H1 (cell line): ENCODE measurements around the gene SLIT3. TPM values are rescaled to one million over a fixed set of nuclear protein-coding genes. Genes with fewer than 3 reads are reported as not detected.

ENCODE experiments used
- CTCF ChIA-PET: fragments of 300-600 bp; sonication (Branson Sonifier 250); formaldehyde crosslinking; loops from one replicate; lab custom pipeline; 2021; ENCODE audit not compliant: partially characterized antibody; lab: Charles Lee
- POLR2A ChIA-PET: fragments of 300-600 bp; sonication (Branson Sonifier 250); formaldehyde crosslinking; loops from one replicate; lab custom pipeline; 2021; ENCODE audit warnings: inconsistent platforms; ENCODE audit not compliant: partially characterized antibody; lab: Charles Lee
- DNase-seq, 2 experiments: peaks; one replicate each; pipeline versions ENCODE4 v3.0.0 to v3.0.0-alpha.2; 2010 to 2022; ENCODE audit warnings: low spot score in 2 of 2, low read depth in 1 of 2, mixed read lengths in 1 of 2
- FAIRE-seq: peaks from 2 replicates; lab custom pipeline; 2011; peaks lifted over from hg19 to GRCh38; lab: Jason Lieb, UNC
- H2AFZ ChIP-seq: 2 replicates; pipeline ENCODE4 v1.8.1; 2012; ENCODE audit warnings: low read length, inconsistent platforms
- H2AK5ac ChIP-seq: 2 replicates; pipeline ENCODE4 v1.6.1; 2013; ENCODE audit warnings: low read depth, low read length
- H2BK120ac ChIP-seq: replicated peaks from 2 replicates; pipeline ENCODE3; 2013; ENCODE audit warnings: low read depth, low read length, inconsistent platforms
- H2BK12ac ChIP-seq: 2 replicates; pipeline ENCODE4 v1.6.1; 2013; ENCODE audit warnings: low read depth, low read length
- H2BK15ac ChIP-seq: 2 replicates; pipeline ENCODE4 v1.6.1; 2013; ENCODE audit warnings: low read length
- H2BK20ac ChIP-seq: 2 replicates; pipeline ENCODE4 v1.6.1; 2013; ENCODE audit warnings: low read length
- H2BK5ac ChIP-seq: 2 replicates; pipeline ENCODE4 v1.6.1; 2013; ENCODE audit warnings: low read depth, low read length
- H3K14ac ChIP-seq: 2 replicates; pipeline ENCODE4 v1.6.1; 2013; ENCODE audit warnings: inconsistent platforms; ENCODE audit not compliant: insufficient read length
- H3K18ac ChIP-seq: 2 replicates; pipeline ENCODE4 v1.6.1; 2013; ENCODE audit warnings: low read length; ENCODE audit errors: extremely low read depth
- H3K23ac ChIP-seq: 2 replicates; pipeline ENCODE4 v1.6.1; 2013; ENCODE audit warnings: inconsistent platforms; ENCODE audit not compliant: insufficient read length
- H3K23me2 ChIP-seq: 2 replicates; pipeline ENCODE4 v1.6.1; 2013; ENCODE audit warnings: low read depth, low read length
- H3K27ac ChIP-seq: 2 replicates; pipeline ENCODE4 v1.6.1; 2011; ENCODE audit warnings: low read depth, low read length, inconsistent platforms
- H3K27me3 ChIP-seq, 4 experiments: replicated peaks in 1 of 4; 1 replicate in 1 of 4; 2 replicates in 3 of 4; pipeline versions ENCODE4 v1.6.1 to v1.8.1; 2011 to 2013; ENCODE audit warnings: low read length in 3 of 4, mild to moderate bottlenecking in 3 of 4, inconsistent platforms in 2 of 4, mixed read lengths in 2 of 4, moderate library complexity in 1 of 4; ENCODE audit not compliant: control insufficient read depth in 3 of 4, insufficient read depth in 3 of 4; ENCODE audit errors: extremely low read depth in 1 of 4
- H3K36me3 ChIP-seq, 4 experiments: 2 replicates each; pipeline versions ENCODE4 v1.6.1 to v1.8.1; 2011 to 2013; ENCODE audit warnings: mild to moderate bottlenecking in 4 of 4, low read length in 3 of 4, moderate library complexity in 2 of 4, control low read depth in 1 of 4, inconsistent platforms in 1 of 4; ENCODE audit not compliant: insufficient read depth in 4 of 4, control insufficient read depth in 2 of 4
- H3K4ac ChIP-seq: replicated peaks from 2 replicates; pipeline ENCODE3; 2013; ENCODE audit warnings: low read length, low read depth, mixed read lengths, inconsistent platforms; ENCODE audit not compliant: insufficient read length
- H3K4me1 ChIP-seq, 4 experiments: replicated peaks in 1 of 4; 1 replicate in 1 of 4; 2 replicates in 3 of 4; pipeline versions ENCODE4 v1.6.1 to v1.8.1; 2011 to 2013; ENCODE audit warnings: low read length in 3 of 4, inconsistent platforms in 2 of 4, mixed read lengths in 1 of 4; ENCODE audit not compliant: insufficient read depth in 4 of 4, control insufficient read depth in 3 of 4
- H3K4me2 ChIP-seq, 2 experiments: 2 replicates each; pipeline versions ENCODE4 v1.6.1 to v1.8.1; 2011 to 2013; ENCODE audit warnings: low read depth in 2 of 2, low read length in 2 of 2, control low read depth in 1 of 2, inconsistent platforms in 1 of 2, mild to moderate bottlenecking in 1 of 2; ENCODE audit not compliant: insufficient read depth in 1 of 2
- H3K4me3 ChIP-seq, 4 experiments: fragments of 200-600, 300-600 bp in 1 of 4; sonication (generic), shearing (Covaris generic), sonication (Bioruptor Twin) in 1 of 4; 2 replicates each; pipeline versions ENCODE4 v1.5.1 to v1.8.1; 2011 to 2016; ENCODE audit warnings: low read length in 4 of 4, low read depth in 3 of 4, control low read depth in 2 of 4, inconsistent platforms in 2 of 4, mild to moderate bottlenecking in 2 of 4, mixed read lengths in 1 of 4, moderate library complexity in 1 of 4; ENCODE audit not compliant: insufficient read depth in 2 of 4; ENCODE audit errors: extremely low read depth in 1 of 4
- H3K56ac ChIP-seq: replicated peaks from 2 replicates; pipeline ENCODE3; 2013; ENCODE audit warnings: low read depth, mild to moderate bottlenecking, mixed read lengths, low read length, inconsistent platforms; ENCODE audit not compliant: insufficient read length
- H3K79me1 ChIP-seq: 2 replicates; pipeline ENCODE4 v1.6.1; 2013; ENCODE audit warnings: low read depth, low read length, control low read depth
- H3K79me2 ChIP-seq, 2 experiments: 2 replicates each; pipeline versions ENCODE4 v1.6.1 to v1.8.1; 2012 to 2013; ENCODE audit warnings: low read length in 2 of 2, mild to moderate bottlenecking in 2 of 2, inconsistent platforms in 1 of 2; ENCODE audit not compliant: insufficient read depth in 2 of 2, control insufficient read depth in 1 of 2
- H3K9ac ChIP-seq, 4 experiments: replicated peaks in 1 of 4; 1 replicate in 1 of 4; 2 replicates in 3 of 4; pipeline versions ENCODE4 v1.6.1 to v1.8.1; 2011 to 2013; ENCODE audit warnings: low read depth in 3 of 4, low read length in 3 of 4, control low read depth in 2 of 4, mild to moderate bottlenecking in 2 of 4, moderate library complexity in 2 of 4, inconsistent platforms in 1 of 4; ENCODE audit errors: extremely low read depth in 1 of 4
- H3K9me3 ChIP-seq, 2 experiments: 2 replicates each; pipeline versions ENCODE4 v1.6.1 to v1.8.1; 2012 to 2013; ENCODE audit warnings: mild to moderate bottlenecking in 2 of 2, moderate library complexity in 2 of 2, control low read depth in 1 of 2, inconsistent platforms in 1 of 2, low read depth in 1 of 2, low read length in 1 of 2, mixed read lengths in 1 of 2; ENCODE audit not compliant: insufficient read depth in 2 of 2
- H4K20me1 ChIP-seq, 2 experiments: replicated peaks in 1 of 2; 2 replicates each; pipeline versions ENCODE3 to v1.8.1; 2011 to 2013; ENCODE audit warnings: inconsistent platforms in 2 of 2, low read length in 2 of 2, mild to moderate bottlenecking in 1 of 2; ENCODE audit not compliant: insufficient read depth in 2 of 2, control insufficient read depth in 1 of 2
- H4K5ac ChIP-seq: 2 replicates; pipeline ENCODE4 v1.6.1; 2013; ENCODE audit warnings: low read length, low read depth, mixed read lengths, inconsistent platforms; ENCODE audit not compliant: insufficient read length
- H4K8ac ChIP-seq: 2 replicates; pipeline ENCODE4 v1.8.0; 2013; ENCODE audit warnings: mild to moderate bottlenecking, moderate library complexity, low read length, inconsistent platforms; ENCODE audit not compliant: insufficient read depth; ENCODE audit errors: extremely low read depth
- H4K91ac ChIP-seq: replicated peaks from 2 replicates; pipeline ENCODE3; 2013; ENCODE audit warnings: low read length, mixed read lengths, inconsistent platforms; ENCODE audit not compliant: insufficient read length
- BRCA1 ChIP-seq: IDR thresholded peaks from 2 replicates; pipeline ENCODE4 v1.6.1; 2012; ENCODE audit warnings: low read depth, low read length, improper control_type of control experiment
- WGBS, 2 experiments: shearing (Covaris generic) in 1 of 2; methylation state at CpG; one replicate each; pipeline versions ENCODE4 v1.1.6 to v1.1.7; 2013 to 2015; ENCODE audit warnings: low lambda C conversion rate in 2 of 2, mixed read lengths in 2 of 2, inconsistent platforms in 1 of 2, low coverage in 1 of 2, missing lambda C conversion rate in 1 of 2; ENCODE audit not compliant: insufficient replicate concordance in 2 of 2, insufficient coverage in 1 of 2, insufficient read length in 1 of 2; ENCODE audit errors: extremely low coverage in 1 of 2, missing lambda C conversion rate in 1 of 2; 5-methylcytosine and 5-hydroxymethylcytosine counted together
- polyA plus RNA-seq, 7 experiments: library from polyadenylated mRNA; depleted of rRNA in 3 of 7; stranded (reverse) in 5 of 7; unstranded in 2 of 7; fragments of >200 nt in 5 of 7; fragments of 200-250 nt in 2 of 7; gene quantifications; 1 replicate in 5 of 7; 2 replicates in 1 of 7; 4 replicates in 1 of 7; pipeline versions ENCODE4 v1.2.1 to v1.2.3, GENCODE V29; 2011 to 2013; ENCODE audit warnings: missing spikeins in 2 of 7, mixed read lengths in 2 of 7
- total RNA-seq: library from RNA; stranded (reverse); fragmentation: NEBNext Ultra II Directional; extraction: Animal tissue kit (Norgen Biotek cat#: 25700); gene quantifications from 2 replicates; pipeline ENCODE4 v1.2.1, GENCODE V29; 2021

SLIT3 gene
- total and polyA plus RNA-seq, 2 of the 8 experiments (the other 6 are each of a cell fraction or from before 2014, with no cell fraction given), result 1.1 to 1.2 TPM

DNA sequence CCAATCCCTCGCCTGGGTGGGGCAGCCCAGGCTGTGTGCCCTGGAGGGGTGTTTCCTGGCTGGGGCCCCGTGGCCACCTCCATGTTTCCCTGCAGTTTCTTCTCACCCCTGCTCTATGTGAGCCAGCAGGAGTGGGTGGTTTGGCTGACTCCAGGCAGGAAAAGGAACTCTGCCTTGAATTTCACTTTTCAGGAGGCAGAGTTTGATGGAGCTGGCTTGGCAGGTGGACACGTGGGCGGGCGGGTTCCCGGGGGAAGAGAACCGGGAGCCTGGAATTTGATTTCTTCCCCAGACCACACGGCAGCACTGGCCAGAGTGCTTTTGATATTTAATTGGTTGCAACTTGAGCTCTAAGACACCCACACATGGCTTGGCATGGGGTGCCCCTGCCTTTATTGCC is 601.9 kb downstream of the SLIT3 start:
- H4K8ac ChIP-seq, result no peak overlapping the region
- H3K14ac ChIP-seq, result no peak overlapping the region
- H2AFZ ChIP-seq, result no peak overlapping the region
- no peaks in the 10 kb centered on the region for H3K9me3 ChIP-seq
- no peaks in the 10 kb centered on the region for H4K20me1 ChIP-seq
- no peak overlapping the region for H2BK15ac ChIP-seq
- peaks cover 0 to 2% (median 0%) of the 10 kb centered on the region in 4 experiments; a peak in 1 of 7 replicates for H3K4me1 ChIP-seq
- H3K27me3 ChIP-seq, result no peaks in the 10 kb centered on the region
- no peak overlapping the region for H2BK20ac ChIP-seq
- no peak overlapping the region for H3K23ac ChIP-seq
- FAIRE-seq (no peak), DNase-seq (no peak)
- no peak overlapping the region for H3K4me2 ChIP-seq
- WGBS, 2 experiments, result 76% methylated on average over 3 of the region's 8 CpGs; no CpG with 5 or more reads in 1 of the 2 experiments
- no peak overlapping the region for H2AK5ac ChIP-seq
- H3K27ac ChIP-seq, result no peak overlapping the region
- no peak overlapping the region for H2BK120ac ChIP-seq
- H3K23me2 ChIP-seq, result no peaks in the 10 kb centered on the region
- no peak overlapping the region for H2BK5ac ChIP-seq
- no peak overlapping the region for H3K4ac ChIP-seq
- H3K18ac ChIP-seq, result no peak overlapping the region
- POLR2A ChIA-PET, result interaction anchor here (0.6 kb wide), 1 partner anchor 124 kb away, joined by 3 read pairs; no protein-coding TSS in a partner anchor
- H4K91ac ChIP-seq, result no peak overlapping the region
- no peak overlapping the region for H3K4me3 ChIP-seq
- no peak for TF ChIP-seq BRCA1
- H2BK12ac ChIP-seq, result no peak overlapping the region
- H3K79me2 ChIP-seq, result no peaks in the 10 kb centered on the region
- no peak overlapping the region for H3K56ac ChIP-seq
- H3K36me3 ChIP-seq, result no peaks in the 10 kb centered on the region
- CTCF ChIA-PET, result interaction anchor here (0.5 to 1.7 kb wide), 5 partner anchors 10 to 296 kb away, joined by 3 to 4 read pairs (median 3); no protein-coding TSS in a partner anchor
- no peak overlapping the region for H4K5ac ChIP-seq
- H3K79me1 ChIP-seq, result no peaks in the 10 kb centered on the region
- H3K9ac ChIP-seq, result no peak overlapping the region
